Measurements from ENCODE around the gene AUTS2. TPM values are rescaled to one million over a fixed set of nuclear protein-coding genes. Genes with fewer than 3 reads are reported as not detected.

AUTS2 gene
- total and polyA plus RNA-seq, 5 donors: 7.0 to 15.4 (median 10.6) TPM

DNA sequence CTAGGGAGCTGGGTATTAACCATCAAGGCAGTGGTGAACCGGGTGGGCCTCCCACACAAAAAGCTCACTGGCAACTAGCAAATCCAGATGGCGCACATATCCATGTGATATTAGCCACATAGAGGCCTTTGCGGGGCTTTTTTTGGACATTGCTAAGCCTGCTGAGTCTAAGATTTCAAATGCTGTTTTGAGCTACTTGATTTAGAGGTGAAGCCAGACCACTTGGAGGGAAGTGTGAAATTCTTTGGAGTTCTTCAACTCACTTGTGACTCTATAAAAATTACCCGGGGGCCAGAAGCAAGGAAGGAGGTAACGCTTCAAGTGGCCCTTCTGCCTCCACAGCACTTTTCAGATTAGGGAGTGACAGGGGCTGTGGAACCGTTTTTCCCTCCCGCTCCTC lies 913.9 kb downstream of the AUTS2 start:
- no peaks in the 10 kb centered on the region for H3K9me3 ChIP-seq (ENCODE audit: control insufficient read depth, low read length)
- H3K4me3 ChIP-seq (ENCODE audit: low read length): no peak overlapping the region
- H3K27ac ChIP-seq (ENCODE audit: low read length): no peak overlapping the region
- WGBS: 77% methylated on average over 7 of the region's 7 CpGs
- ATAC-seq (no peak), DNase-seq (no peak)
- intact Hi-C loops (cut with DNase I): no loop called here
- H3K4me1 ChIP-seq (ENCODE audit: control insufficient read depth, insufficient read depth, low read length): no peaks in the 10 kb centered on the region
- no peaks in the 10 kb centered on the region for H3K27me3 ChIP-seq (ENCODE audit: control insufficient read depth, insufficient read depth)

- Histone ChIP-seq H3K4me1 (ENCODE audit: control insufficient read depth, insufficient read depth, low read length) (no peaks in the 10 kb centered on the region), H3K9me3 (ENCODE audit: control insufficient read depth, low read length) (no peaks in the 10 kb centered on the region), H3K4me3 (ENCODE audit: low read length) (no peak overlapping the region), H3K27ac (ENCODE audit: low read length) (no peak overlapping the region), H3K27me3 (ENCODE audit: control insufficient read depth, insufficient read depth) (no peaks in the 10 kb centered on the region)
- WGBS: 86% methylated on average over 3 of the region's 3 CpGs
- DNase-seq: no peak
- ATAC-seq: no peak
- intact Hi-C loops (cut with DNase I): no loop called here
Observed at GRCh38 chr7:70512761-70513160, 914.5 kb downstream of the AUTS2 start.

DNA sequence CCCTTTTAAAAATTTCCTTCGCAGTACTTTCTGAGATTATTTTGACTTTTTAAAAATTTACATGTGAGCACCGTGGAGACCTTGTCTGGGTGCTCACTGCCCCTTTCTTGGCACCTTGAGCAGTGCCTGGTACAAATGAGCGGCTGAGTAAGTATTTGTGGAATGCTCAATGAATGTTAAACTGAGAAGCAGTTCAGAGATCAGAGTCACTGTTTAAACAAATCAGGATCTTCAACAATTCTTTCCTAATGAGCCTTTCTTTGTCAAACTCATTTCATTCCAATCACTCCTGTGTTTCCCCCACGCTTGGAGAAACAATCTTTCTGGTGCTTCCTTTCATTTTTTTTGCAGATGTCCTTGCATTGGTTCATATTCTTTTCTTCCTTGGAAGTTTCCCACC lies 922.3 kb downstream of the AUTS2 start:
- intact Hi-C loops (cut with DNase I): no loop called here
- H3K27me3 ChIP-seq (ENCODE audit: control insufficient read depth, insufficient read depth): no peaks in the 10 kb centered on the region
- H3K4me3 ChIP-seq (ENCODE audit: low read length): no peak overlapping the region
- H3K9me3 ChIP-seq (ENCODE audit: control insufficient read depth, low read length): no peaks in the 10 kb centered on the region
- no peak for DNase-seq
- H3K4me1 ChIP-seq (ENCODE audit: control insufficient read depth, insufficient read depth, low read length): no peaks in the 10 kb centered on the region
- no peak overlapping the region for H3K27ac ChIP-seq (ENCODE audit: low read length)
- no peak for ATAC-seq
- 87% methylated on average over 4 of the region's 4 CpGs for WGBS

DNA sequence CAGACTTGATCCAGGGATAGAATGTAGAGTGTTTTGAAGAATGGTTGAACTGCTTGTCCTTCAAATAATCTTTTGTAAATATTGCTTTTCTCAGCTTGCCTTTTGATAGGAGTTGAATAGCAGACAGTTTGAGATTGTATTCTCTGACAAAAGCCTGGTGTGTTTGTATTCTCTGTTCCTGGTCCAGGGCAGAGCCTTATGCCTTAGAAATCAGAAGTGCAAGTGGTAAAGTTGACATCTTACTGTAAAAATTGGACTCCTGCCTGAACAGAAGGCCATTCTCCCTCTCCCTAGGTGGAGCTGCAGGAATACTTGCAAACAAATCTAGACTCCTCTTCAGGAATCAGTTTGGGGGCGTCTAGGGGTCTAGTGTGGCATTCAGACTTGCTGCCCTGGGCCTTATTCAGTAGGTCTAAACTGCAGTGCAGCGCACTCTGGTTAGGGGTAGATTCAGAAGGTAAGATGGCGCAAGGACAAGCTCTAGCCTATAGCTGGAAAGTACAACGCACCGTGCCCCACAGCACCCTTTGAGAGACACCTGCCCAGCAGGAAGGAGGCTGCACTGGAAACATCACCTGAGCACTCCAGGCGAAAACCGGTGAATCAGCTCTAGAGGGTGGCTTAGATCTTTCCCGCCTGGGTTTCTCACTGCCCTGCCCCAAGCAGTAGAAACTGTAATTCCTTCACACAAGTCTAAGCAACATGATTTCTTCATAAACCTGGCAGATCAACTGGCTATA lies 925.1 kb downstream of the AUTS2 start:
- H3K4me3 ChIP-seq (ENCODE audit: low read length): no peak overlapping the region
- no peak for DNase-seq
- intact Hi-C loops (cut with DNase I): no loop called here
- ATAC-seq: no peak
- no peak overlapping the region for H3K27ac ChIP-seq (ENCODE audit: low read length)
- WGBS: 85% methylated on average over 8 of the region's 8 CpGs
- no peaks in the 10 kb centered on the region for H3K27me3 ChIP-seq (ENCODE audit: control insufficient read depth, insufficient read depth)
- H3K9me3 ChIP-seq (ENCODE audit: control insufficient read depth, low read length): no peaks in the 10 kb centered on the region
- no peaks in the 10 kb centered on the region for H3K4me1 ChIP-seq (ENCODE audit: control insufficient read depth, insufficient read depth, low read length)

GRCh38 chr7:70523989-70524351 lies 925.7 kb downstream of the AUTS2 start:
- no peak for DNase-seq
- no peak for ATAC-seq
- Histone ChIP-seq H3K4me1 (ENCODE audit: control insufficient read depth, insufficient read depth, low read length) (no peaks in the 10 kb centered on the region), H3K27ac (ENCODE audit: low read length) (no peak overlapping the region), H3K9me3 (ENCODE audit: control insufficient read depth, low read length) (no peaks in the 10 kb centered on the region), H3K4me3 (ENCODE audit: low read length) (no peak overlapping the region), H3K27me3 (ENCODE audit: control insufficient read depth, insufficient read depth) (no peaks in the 10 kb centered on the region)
- intact Hi-C loops (cut with DNase I): no loop called here
- WGBS: 96% methylated on average over 2 of the region's 2 CpGs

GRCh38 chr7:70525991-70526390 lies 927.7 kb downstream of the AUTS2 start:
- DNase-seq (no peak), ATAC-seq (no peak)
- no peaks in the 10 kb centered on the region for H3K27me3 ChIP-seq (ENCODE audit: control insufficient read depth, insufficient read depth)
- WGBS: 78% methylated on average over 5 of the region's 5 CpGs
- H3K9me3 ChIP-seq (ENCODE audit: control insufficient read depth, low read length): no peaks in the 10 kb centered on the region
- no peak overlapping the region for H3K4me3 ChIP-seq (ENCODE audit: low read length)
- H3K4me1 ChIP-seq (ENCODE audit: control insufficient read depth, insufficient read depth, low read length): no peaks in the 10 kb centered on the region
- intact Hi-C loops (cut with DNase I): no loop called here
- no peak overlapping the region for H3K27ac ChIP-seq (ENCODE audit: low read length)

DNA sequence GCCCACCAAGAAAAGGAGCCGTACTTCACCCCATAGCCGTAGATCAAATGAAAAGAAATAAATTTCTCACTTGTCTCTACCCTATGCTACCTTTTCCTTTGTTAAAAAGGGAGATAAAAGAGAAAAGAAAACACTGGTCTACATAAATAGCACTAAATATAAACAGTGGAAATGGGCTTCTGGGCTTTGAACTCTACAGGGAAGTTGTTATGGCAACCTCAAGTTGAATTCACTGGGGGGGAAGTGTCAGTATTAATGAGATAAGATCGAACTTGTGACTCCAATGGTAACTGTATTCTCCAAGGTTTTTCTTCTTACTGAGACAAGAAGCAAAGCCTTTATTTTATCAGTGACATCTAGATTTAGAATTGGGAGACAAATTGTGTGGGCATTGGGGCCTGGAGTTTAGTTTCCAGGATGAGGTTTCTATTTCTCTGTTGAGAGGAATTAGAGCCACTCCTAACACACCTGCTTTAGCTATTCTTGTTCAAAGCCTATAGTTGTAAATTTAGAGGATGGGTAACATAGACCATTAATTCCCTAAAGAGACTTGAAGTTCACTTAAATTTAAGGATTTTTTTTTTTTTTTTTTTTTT lies 929.3 kb downstream of the AUTS2 start:
- 69% methylated on average over 3 of the region's 3 CpGs for WGBS
- H3K9me3 ChIP-seq (ENCODE audit: control insufficient read depth, low read length): no peaks in the 10 kb centered on the region
- no peak for DNase-seq
- H3K4me1 ChIP-seq (ENCODE audit: control insufficient read depth, insufficient read depth, low read length): no peaks in the 10 kb centered on the region
- ATAC-seq: no peak
- H3K27me3 ChIP-seq (ENCODE audit: control insufficient read depth, insufficient read depth): no peaks in the 10 kb centered on the region
- intact Hi-C loops (cut with DNase I): no loop called here
- no peak overlapping the region for H3K4me3 ChIP-seq (ENCODE audit: low read length)
- H3K27ac ChIP-seq (ENCODE audit: low read length): no peak overlapping the region

- Histone ChIP-seq H3K9me3 (ENCODE audit: control insufficient read depth, low read length) (no peaks in the 10 kb centered on the region), H3K4me1 (ENCODE audit: control insufficient read depth, insufficient read depth, low read length) (no peaks in the 10 kb centered on the region), H3K4me3 (ENCODE audit: low read length) (no peak overlapping the region), H3K27me3 (ENCODE audit: control insufficient read depth, insufficient read depth) (no peaks in the 10 kb centered on the region), H3K27ac (ENCODE audit: low read length) (no peak overlapping the region)
- intact Hi-C loops (cut with DNase I): no loop called here
- DNase-seq (no peak), ATAC-seq (no peak)
- 85% methylated on average over 5 of the region's 5 CpGs for WGBS
Observed at GRCh38 chr7:70529436-70529835, 931.2 kb downstream of the AUTS2 start.

- Histone ChIP-seq H3K27me3 (ENCODE audit: control insufficient read depth, insufficient read depth) (no peaks in the 10 kb centered on the region), H3K27ac (ENCODE audit: low read length) (no peak overlapping the region), H3K9me3 (ENCODE audit: control insufficient read depth, low read length) (no peaks in the 10 kb centered on the region), H3K4me3 (ENCODE audit: low read length) (no peak overlapping the region), H3K4me1 (ENCODE audit: control insufficient read depth, insufficient read depth, low read length) (no peaks in the 10 kb centered on the region)
- intact Hi-C loops (cut with DNase I): no loop called here
- ATAC-seq: no peak
- 68% methylated on average over 8 of the region's 8 CpGs for WGBS
- DNase-seq: no peak
Observed at GRCh38 chr7:70529914-70530585, 931.8 kb downstream of the AUTS2 start.

GRCh38 chr7:70533614-70534013 lies 935.3 kb downstream of the AUTS2 start:
- 94% methylated on average over 2 of the region's 2 CpGs for WGBS
- no peaks in the 10 kb centered on the region for H3K4me1 ChIP-seq (ENCODE audit: control insufficient read depth, insufficient read depth, low read length)
- H3K4me3 ChIP-seq (ENCODE audit: low read length): no peak overlapping the region

DNA sequence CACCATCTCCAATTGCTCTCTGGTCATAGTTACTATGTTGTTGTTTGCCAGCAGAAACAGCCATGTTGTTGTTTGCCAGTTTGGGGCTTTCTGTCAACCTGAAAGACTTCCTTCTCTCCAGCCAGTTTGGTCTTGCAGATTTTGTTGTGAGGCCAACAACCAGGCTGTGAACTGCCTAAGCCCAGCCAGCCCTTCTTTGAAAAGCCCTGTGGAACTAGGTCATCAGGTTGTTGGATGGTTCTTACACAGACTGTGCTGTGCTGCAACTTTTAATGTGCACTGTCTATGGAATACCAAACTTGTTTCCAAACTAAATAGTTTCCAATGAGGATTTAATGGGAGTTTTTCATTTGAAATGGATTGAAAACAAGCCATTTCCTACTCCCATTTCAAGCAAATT lies 940.9 kb downstream of the AUTS2 start:
- ATAC-seq (peak; percentile 35 to 70), DNase-seq (no peak)
- Histone ChIP-seq H3K9me3 (ENCODE audit: control insufficient read depth, low read length) (no peaks in the 10 kb centered on the region), H3K27ac (ENCODE audit: low read length) (no peak overlapping the region), H3K4me1 (ENCODE audit: control insufficient read depth, insufficient read depth, low read length) (no peaks in the 10 kb centered on the region), H3K27me3 (ENCODE audit: control insufficient read depth, insufficient read depth) (no peaks in the 10 kb centered on the region), H3K4me3 (ENCODE audit: low read length) (no peak overlapping the region)
- intact Hi-C loops (cut with DNase I): no loop called here

More at GRCh38 chr7:70533614-70534013, 935.3 kb downstream of the AUTS2 start:
- no peak for DNase-seq
- H3K9me3 ChIP-seq (ENCODE audit: control insufficient read depth, low read length): no peaks in the 10 kb centered on the region
- no peaks in the 10 kb centered on the region for H3K27me3 ChIP-seq (ENCODE audit: control insufficient read depth, insufficient read depth)
- intact Hi-C loops (cut with DNase I): no loop called here
- ATAC-seq: no peak
- H3K27ac ChIP-seq (ENCODE audit: low read length): no peak overlapping the region

Measured in right cardiac atrium (tissue), 5 donors.